K562 (cell line): ENCODE measurements around the gene ZFP62. TPM values are rescaled to one million over a fixed set of nuclear protein-coding genes. Genes with fewer than 3 reads are reported as not detected.

Source experiments
- ATAC-seq: fragments of 200-7000 bp; cut with Tn5 transposase; 3 replicates; pipeline ENCODE4 v1.9.1; 2020; ENCODE audit warnings: moderate library complexity
- BruUV-seq: library from RNA; stranded (reverse); fragments of 400-500 nt; replicated peaks from 2 replicates; lab custom pipeline; 2021; lab: Mats Ljungman, UMichigan
- CTCF ChIA-PET: fragments of 300-600 bp; formaldehyde crosslinking; extraction: SDS; loops from one replicate; lab custom pipeline; 2021; ENCODE audit warnings: low intra/inter-chr PET ratio; lab: Yijun Ruan, JAX
- POLR2A ChIA-PET: fragments of 300-600, 350-650 bp; sonication (Branson Sonifier 250); formaldehyde crosslinking; extraction: SDS; loops from one replicate; lab custom pipeline; 2021; ENCODE audit warnings: antibody characterized with exemption, inconsistent platforms; lab: Yijun Ruan, JAX
- DNase-seq, 4 experiments: peaks; one replicate each; pipeline versions ENCODE4 v3.0.0 to v3.0.0-alpha.2; 2011 to 2018; ENCODE audit warnings: low spot score in 3 of 4, mixed read lengths in 3 of 4; ENCODE audit errors: extremely low read depth in 1 of 4
- FAIRE-seq: peaks from 2 replicates; lab custom pipeline; 2011; peaks lifted over from hg19 to GRCh38; lab: Jason Lieb, UNC
- H2AFZ ChIP-seq: 2 replicates; pipeline ENCODE4 v1.6.0; 2011; ENCODE audit warnings: low read depth, low read length, control low read depth, inconsistent platforms
- H3K27ac ChIP-seq: fragments of 200-600 bp; 3 replicates; pipeline ENCODE4 v1.8.0; 2011; ENCODE audit warnings: low read depth, mild to moderate bottlenecking, control low read depth, inconsistent platforms, low read length, moderate library complexity, mixed read lengths; ENCODE audit errors: extremely low read depth
- H3K27me3 ChIP-seq, 2 experiments: fragments of 300-600 bp in 1 of 2; 2 replicates in 1 of 2; 3 replicates in 1 of 2; pipeline versions ENCODE4 v1.6.0 to v1.8.0; 2011; ENCODE audit warnings: inconsistent platforms in 2 of 2, low read length in 2 of 2, mild to moderate bottlenecking in 1 of 2, mixed read lengths in 1 of 2, moderate library complexity in 1 of 2; ENCODE audit not compliant: control insufficient read depth in 2 of 2, insufficient read depth in 2 of 2
- H3K36me3 ChIP-seq: fragments of 300-600 bp; 3 replicates; pipeline ENCODE4 v1.8.0; 2011; ENCODE audit warnings: mild to moderate bottlenecking, low read length, inconsistent platforms; ENCODE audit not compliant: control insufficient read depth, insufficient read depth
- H3K4me1 ChIP-seq, 2 experiments: fragments of 200-600 bp in 1 of 2; replicated peaks in 1 of 2; 2 replicates in 1 of 2; 3 replicates in 1 of 2; pipeline versions ENCODE4 v1.5.1 to v1.8.0; 2011; ENCODE audit warnings: inconsistent platforms in 2 of 2, low read length in 2 of 2, mild to moderate bottlenecking in 1 of 2, mixed read lengths in 1 of 2, moderate library complexity in 1 of 2; ENCODE audit not compliant: control insufficient read depth in 2 of 2, insufficient read depth in 2 of 2
- H3K4me2 ChIP-seq: 2 replicates; pipeline ENCODE4 v1.6.1; 2011; ENCODE audit warnings: low read length, control low read depth, inconsistent platforms, mixed read lengths; ENCODE audit not compliant: insufficient read depth
- H3K4me3 ChIP-seq: fragments of 200-600 bp; sonication (generic), shearing (Covaris generic); 2 replicates; pipeline ENCODE4 v1.5.1; 2016; ENCODE audit warnings: control low read depth, inconsistent platforms
- H3K79me2 ChIP-seq: fragments of 200-600 bp; 3 replicates; pipeline ENCODE4 v1.8.0; 2011; ENCODE audit warnings: low read length, inconsistent platforms; ENCODE audit not compliant: control insufficient read depth, insufficient read depth
- H3K9ac ChIP-seq, 2 experiments: 2 replicates each; pipeline versions ENCODE4 v1.6.0 to v1.6.1; 2011; ENCODE audit warnings: low read depth in 2 of 2, low read length in 2 of 2, control low read depth in 1 of 2, inconsistent platforms in 1 of 2, mild to moderate bottlenecking in 1 of 2, mixed read lengths in 1 of 2; ENCODE audit not compliant: insufficient read depth in 1 of 2
- H3K9me1 ChIP-seq: one replicate; pipeline ENCODE4 v1.6.0; 2011; ENCODE audit warnings: inconsistent platforms, mild to moderate bottlenecking, low read length, moderate library complexity; ENCODE audit not compliant: control insufficient read depth, insufficient read depth
- H3K9me3 ChIP-seq: replicated peaks from 2 replicates; pipeline ENCODE4 v1.5.1; 2011; ENCODE audit warnings: low read depth, low read length, inconsistent platforms; ENCODE audit not compliant: control insufficient read depth, insufficient read depth
- H4K20me1 ChIP-seq: replicated peaks from 2 replicates; pipeline ENCODE4 v1.6.1; 2011; ENCODE audit warnings: low read length, inconsistent platforms, mixed read lengths; ENCODE audit not compliant: control insufficient read depth, insufficient read depth
- CTCF ChIP-seq, 3 experiments: IDR thresholded peaks in 2 of 3; conservative IDR thresholded peaks in 1 of 3; 2 replicates each; pipeline ENCODE4 v1.5.1; 2011 to 2012; ENCODE audit warnings: low read length in 3 of 3, mild to moderate bottlenecking in 3 of 3, control low read depth in 2 of 3, improper control_type of control experiment in 1 of 3, inconsistent platforms in 1 of 3, low read depth in 1 of 3, mixed read lengths in 1 of 3, moderate library complexity in 1 of 3; ENCODE audit not compliant: insufficient read depth in 2 of 3
- JUND ChIP-seq, 2 experiments: IDR thresholded peaks; 2 replicates in 1 of 2; 3 replicates in 1 of 2; pipeline ENCODE4 v1.6.1; 2011; ENCODE audit warnings: borderline replicate concordance in 2 of 2, low read depth in 2 of 2, low read length in 2 of 2, improper control_type of control experiment in 1 of 2, missing biosample characterization in 1 of 2, missing genetic modification characterization in 1 of 2, missing genetic modification reagents in 1 of 2
- KDM5B ChIP-seq: fragments of 200-600 bp; sonication (generic); IDR thresholded peaks from 2 replicates; pipeline ENCODE4 v1.6.1; 2012; ENCODE audit warnings: low read depth, mild to moderate bottlenecking, moderate library complexity, low read length, control low read depth, inconsistent platforms; ENCODE audit not compliant: insufficient replicate concordance
- NR2C2 ChIP-seq, 2 experiments: fragments of 200-800 bp in 1 of 2; sonication (Bioruptor generic) in 1 of 2; sonication (generic) in 1 of 2; formaldehyde crosslinking in 1 of 2; IDR thresholded peaks; 2 replicates each; pipeline versions ENCODE4 v1.6.1 to v1.8.0; 2016 to 2022; ENCODE audit warnings: mild to moderate bottlenecking in 1 of 2, missing compliant biosample characterization in 1 of 2, missing genetic modification characterization in 1 of 2, missing genetic modification reagents in 1 of 2
- WGBS: fragments of 100-300 bp; shearing (Covaris generic); methylation state at CpG from one replicate; pipeline ENCODE4 v1.1.6; 2016; ENCODE audit warnings: low coverage, mixed read lengths; ENCODE audit not compliant: insufficient coverage; ENCODE audit errors: missing lambda C conversion rate; 5-methylcytosine and 5-hydroxymethylcytosine counted together
- in situ Hi-C: fragments of 300-500 bp; cut with MboI; formaldehyde crosslinking; loops from 4 replicates; pipeline ENCODE4 v1.15.0; 2018; ENCODE audit warnings: inconsistent platforms, mixed read lengths
- intact Hi-C: fragments of 100-400 bp; cut with micrococcal nuclease; formaldehyde crosslinking; loops from 2 replicates; pipeline ENCODE4 v1.14.2; 2022
- polyA plus RNA-seq, 8 experiments: library from polyadenylated mRNA; depleted of rRNA in 4 of 8; stranded (reverse) in 5 of 8; unstranded in 3 of 8; fragments of >200 nt; fragmentation: Nextera tagmentation in 2 of 8; fragmentation: Illumina TruSeq in 1 of 8; extraction: Ambion mirVana in 2 of 8; extraction: Trizol in 1 of 8; gene quantifications; 2 replicates each; pipeline versions ENCODE4 v1.2.1 to v1.2.3, GENCODE V29; 2011 to 2014; ENCODE audit warnings: inconsistent platforms in 1 of 8, missing spikeins in 1 of 8
- total RNA-seq, 7 experiments: library from RNA; depleted of rRNA in 6 of 7; stranded (reverse); fragments of >200 nt in 6 of 7; fragmentation: Illumina TruSeq in 2 of 7; extraction: Trizol in 2 of 7; gene quantifications; 2 replicates each; pipeline versions ENCODE4 v1.2.1 to v1.2.3, GENCODE V29; 2011 to 2021; ENCODE audit warnings: low replicate concordance in 1 of 7

Gene ZFP62
- total and polyA plus RNA-seq, 9 of the 15 experiments (the other 6 are each of a cell fraction or from before 2014, with no cell fraction given): 12.2 to 37.5 (median 25.0) TPM

- H3K79me2 ChIP-seq: peaks cover 32% of the 10 kb centered on the region
- H3K9me1 ChIP-seq: no peaks in the 10 kb centered on the region
- peaks cover 13 to 28% of the 10 kb centered on the region in 2 experiments; a peak in 4 of 5 replicates for H3K4me1 ChIP-seq
- peak overlapping the region; percentile 98 for H2AFZ ChIP-seq
- ATAC-seq: peak; percentile 83
- FAIRE-seq: peak; percentile 51
- ChIA-PET CTCF (interaction anchor here (0.6 kb wide), 1 partner anchor 27 kb away, joined by 4 read pairs; no protein-coding TSS in a partner anchor), POLR2A (interaction anchor here (0.6 to 3.3 kb wide), 11 partner anchors 9 to 377 kb away, joined by 3 to 14 read pairs (median 4); partner anchors contain the start of gene MGAT1)
- intact Hi-C loops: loop anchor here (2.0 kb wide), 1 partner anchor 28 kb away; the partner anchor contains the start of gene MGAT1
- H3K27me3 ChIP-seq: no peaks in the 10 kb centered on the region
- peak overlapping the region; percentile 70 for H3K4me3 ChIP-seq
- no peaks in the 10 kb centered on the region for H4K20me1 ChIP-seq
- H3K9me3 ChIP-seq: peaks cover 7% of the 10 kb centered on the region
- H3K9ac ChIP-seq: peak overlapping the region; percentile 87 to 93
- peaks cover 20% of the 10 kb centered on the region; the same call in 2 of the 3 replicates for H3K36me3 ChIP-seq
- peak in 3 of 4 experiments; percentile 77 to 83 (median 79) for DNase-seq
- in situ Hi-C loops: no loop called here
- peak overlapping the region; percentile 96 for H3K4me2 ChIP-seq
- H3K27ac ChIP-seq: peak overlapping the region; percentile 94
- 21% methylated on average over 20 of the region's 35 CpGs for WGBS
- BruUV-seq: no TSS peak
- TF ChIP-seq NR2C2 (CRISPR knock-in tag; IDR thresholded peaks at IDR 0.05): peak; percentile 6; the same call in 1 of the 2 replicates
- no peak for TF ChIP-seq NR2C2 (tag; IDR thresholded peaks at IDR 0.05)
- 0 out of 2 replicates have a peak, but pooled peaks have one; percentile 16 for TF ChIP-seq JUND (IDR thresholded peaks at IDR 0.05; ENCODE audit: borderline replicate concordance, low read depth, low read length)
- TF ChIP-seq JUND (tag; IDR thresholded peaks at IDR 0.05; ENCODE audit: borderline replicate concordance, low read depth, low read length): no peak
- no peak for TF ChIP-seq CTCF (IDR thresholded peaks at IDR 0.05 in 2 of 3, conservative IDR thresholded peaks at IDR 0.05 in 1 of 3; ENCODE audit: insufficient read depth in 2 of 3, low read depth in 1 of 3, low read length in 3 of 3)
- peak; percentile 8 for TF ChIP-seq KDM5B
Observed at GRCh38 chr5:180830253-180831138, 30.6 kb downstream of the ZFP62 start.
